SKM-1 treated with dmso at 0.1 percent for 144 hours (cell line): ENCODE measurements around the gene LRRC41.
"Not testable (repeated sequence)": the region's sequence is repeated elsewhere in the genome, so short reads cannot be mapped to it uniquely, and the experiment has no call there.

Experiments
- DNase-seq: peaks from one replicate; lab custom pipeline; 2025; ENCODE audit not compliant: unreplicated experiment; lab: John Stamatoyannopoulos, UW

The LRRC41 gene

GRCh38 chr1:46246136-46246535 lies 57.3 kb downstream of the LRRC41 start:
- not testable (repeated sequence) for DNase-seq

- peak; percentile 42 for DNase-seq
Measured at GRCh38 chr1:46244656-46245371, 58.6 kb downstream of the LRRC41 start.

GRCh38 chr1:46243831-46244230 lies 59.6 kb downstream of the LRRC41 start:
- not testable (repeated sequence) for DNase-seq

- no peak for DNase-seq
Measured at GRCh38 chr1:46242918-46243317, 60.5 kb downstream of the LRRC41 start.

- DNase-seq: not testable (repeated sequence)
Measured at GRCh38 chr1:46241733-46242132, 61.7 kb downstream of the LRRC41 start.

GRCh38 chr1:46238865-46239264 lies 64.6 kb downstream of the LRRC41 start:
- DNase-seq: not testable (repeated sequence)

GRCh38 chr1:46236882-46237281 lies 66.5 kb downstream of the LRRC41 start:
- no peak for DNase-seq

GRCh38 chr1:46231231-46231630 lies 72.2 kb downstream of the LRRC41 start:
- DNase-seq: not testable (repeated sequence)
